ENCODE results near the gene C14orf180. TPM values are rescaled to one million over a fixed set of nuclear protein-coding genes. Genes with fewer than 3 reads are reported as not detected.

The C14orf180 gene
- total RNA-seq, 2 experiments from 2014 or later, result not detected

- DNase-seq, result no peak
- Mint-ChIP-seq H3K27me3 (no peaks in the 10 kb centered on the region), H3K36me3 (no peaks in the 10 kb centered on the region), H3K27ac (no peak overlapping the region), H3K4me3 (no peak overlapping the region), H3K9me3 (ENCODE audit: low read depth) (no peaks in the 10 kb centered on the region), H3K4me1 (no peaks in the 10 kb centered on the region)
- CTCF ChIA-PET, result no interaction called here
- ATAC-seq, result no peak
These were observed 14.2 kb downstream of the C14orf180 start for GRCh38 chr14:104593710-104594136.

- no peaks in the 10 kb centered on the region for H3K27me3 Mint-ChIP-seq
- no peak overlapping the region for H3K27ac Mint-ChIP-seq
- H3K36me3 Mint-ChIP-seq, result no peaks in the 10 kb centered on the region
- no peaks in the 10 kb centered on the region for H3K9me3 Mint-ChIP-seq (ENCODE audit: low read depth)
- H3K4me1 Mint-ChIP-seq, result no peaks in the 10 kb centered on the region
- no peak for DNase-seq
- H3K4me3 Mint-ChIP-seq, result no peak overlapping the region
- CTCF ChIA-PET, result no interaction called here
- no peak for ATAC-seq
These were observed 14.9 kb downstream of the C14orf180 start for GRCh38 chr14:104594310-104595046.

GRCh38 chr14:104595116-104595675 is 15.6 kb downstream of the C14orf180 start:
- Mint-ChIP-seq H3K36me3 (no peaks in the 10 kb centered on the region), H3K4me3 (no peak overlapping the region), H3K4me1 (no peaks in the 10 kb centered on the region), H3K27ac (no peak overlapping the region), H3K9me3 (ENCODE audit: low read depth) (no peaks in the 10 kb centered on the region), H3K27me3 (no peaks in the 10 kb centered on the region)
- DNase-seq, result no peak
- no peak for ATAC-seq
- CTCF ChIA-PET, result no interaction called here

GRCh38 chr14:104595911-104596450 is 16.4 kb downstream of the C14orf180 start:
- no peak overlapping the region for H3K4me3 Mint-ChIP-seq
- no peak overlapping the region for H3K27ac Mint-ChIP-seq
- peaks cover 3% of the 10 kb centered on the region for H3K27me3 Mint-ChIP-seq
- ATAC-seq, result no peak
- DNase-seq, result no peak
- no peaks in the 10 kb centered on the region for H3K9me3 Mint-ChIP-seq (ENCODE audit: low read depth)
- no peaks in the 10 kb centered on the region for H3K36me3 Mint-ChIP-seq
- no peaks in the 10 kb centered on the region for H3K4me1 Mint-ChIP-seq
- CTCF ChIA-PET, result no interaction called here

- no peak for DNase-seq
- ATAC-seq, result no peak
- Mint-ChIP-seq H3K9me3 (ENCODE audit: low read depth) (no peaks in the 10 kb centered on the region), H3K27me3 (peaks cover 3% of the 10 kb centered on the region), H3K27ac (no peak overlapping the region), H3K4me1 (no peaks in the 10 kb centered on the region), H3K4me3 (no peak overlapping the region), H3K36me3 (no peaks in the 10 kb centered on the region)
- CTCF ChIA-PET, result no interaction called here
These were observed 16.9 kb downstream of the C14orf180 start for GRCh38 chr14:104596451-104596918.

- H3K27ac Mint-ChIP-seq, result no peak overlapping the region
- ATAC-seq (no peak), DNase-seq (no peak)
- H3K36me3 Mint-ChIP-seq, result no peaks in the 10 kb centered on the region
- H3K4me3 Mint-ChIP-seq, result no peak overlapping the region
- CTCF ChIA-PET, result no interaction called here
- peaks cover 3% of the 10 kb centered on the region for H3K27me3 Mint-ChIP-seq
- no peaks in the 10 kb centered on the region for H3K9me3 Mint-ChIP-seq (ENCODE audit: low read depth)
- H3K4me1 Mint-ChIP-seq, result no peaks in the 10 kb centered on the region
These were observed 17.4 kb downstream of the C14orf180 start for GRCh38 chr14:104596927-104597351.

GRCh38 chr14:104597576-104597975 is 18.0 kb downstream of the C14orf180 start:
- H3K4me3 Mint-ChIP-seq, result no peak overlapping the region
- CTCF ChIA-PET, result no interaction called here
- H3K36me3 Mint-ChIP-seq, result no peaks in the 10 kb centered on the region
- no peaks in the 10 kb centered on the region for H3K4me1 Mint-ChIP-seq
- no peak for ATAC-seq
- H3K27ac Mint-ChIP-seq, result no peak overlapping the region
- H3K9me3 Mint-ChIP-seq (ENCODE audit: low read depth), result no peaks in the 10 kb centered on the region
- H3K27me3 Mint-ChIP-seq, result peaks cover 3% of the 10 kb centered on the region
- no peak for DNase-seq

GRCh38 chr14:104598039-104598909 is 18.7 kb downstream of the C14orf180 start:
- DNase-seq, result no peak
- Mint-ChIP-seq H3K4me3 (no peak overlapping the region), H3K27ac (no peak overlapping the region), H3K9me3 (ENCODE audit: low read depth) (no peaks in the 10 kb centered on the region), H3K4me1 (no peaks in the 10 kb centered on the region), H3K27me3 (peaks cover 6% of the 10 kb centered on the region), H3K36me3 (no peaks in the 10 kb centered on the region)
- ATAC-seq, result no peak
- CTCF ChIA-PET, result no interaction called here

- H3K27ac Mint-ChIP-seq, result no peak overlapping the region
- no peak for DNase-seq
- H3K36me3 Mint-ChIP-seq, result no peaks in the 10 kb centered on the region
- no peak overlapping the region for H3K4me3 Mint-ChIP-seq
- H3K9me3 Mint-ChIP-seq (ENCODE audit: low read depth), result no peaks in the 10 kb centered on the region
- no peaks in the 10 kb centered on the region for H3K4me1 Mint-ChIP-seq
- CTCF ChIA-PET, result no interaction called here
- H3K27me3 Mint-ChIP-seq, result peaks cover 10% of the 10 kb centered on the region
- no peak for ATAC-seq
These were observed 19.3 kb downstream of the C14orf180 start for GRCh38 chr14:104598910-104599273.

GRCh38 chr14:104599446-104599845 is 19.9 kb downstream of the C14orf180 start:
- Mint-ChIP-seq H3K4me1 (no peaks in the 10 kb centered on the region), H3K4me3 (no peak overlapping the region), H3K27me3 (peaks cover 15% of the 10 kb centered on the region), H3K36me3 (no peaks in the 10 kb centered on the region), H3K27ac (no peak overlapping the region), H3K9me3 (ENCODE audit: low read depth) (no peaks in the 10 kb centered on the region)
- ATAC-seq (no peak), DNase-seq (no peak)
- CTCF ChIA-PET, result no interaction called here

- Mint-ChIP-seq H3K4me3 (no peak overlapping the region), H3K4me1 (no peaks in the 10 kb centered on the region), H3K27ac (no peak overlapping the region), H3K36me3 (no peaks in the 10 kb centered on the region), H3K9me3 (ENCODE audit: low read depth) (no peaks in the 10 kb centered on the region), H3K27me3 (peaks cover 21% of the 10 kb centered on the region)
- ATAC-seq, result no peak
- CTCF ChIA-PET, result no interaction called here
- no peak for DNase-seq
These were observed 20.6 kb downstream of the C14orf180 start for GRCh38 chr14:104600141-104600643.

- DNase-seq, result no peak
- peaks cover 26% of the 10 kb centered on the region for H3K27me3 Mint-ChIP-seq
These were observed 21.2 kb downstream of the C14orf180 start for GRCh38 chr14:104600805-104601204.

GRCh38 chr14:104601786-104602185 is 22.2 kb downstream of the C14orf180 start:
- no peak for ATAC-seq
- no peaks in the 10 kb centered on the region for H3K9me3 Mint-ChIP-seq (ENCODE audit: low read depth)
- CTCF ChIA-PET, result no interaction called here
- no peak overlapping the region for H3K27ac Mint-ChIP-seq
- H3K4me3 Mint-ChIP-seq, result no peak overlapping the region
- no peaks in the 10 kb centered on the region for H3K4me1 Mint-ChIP-seq
- H3K36me3 Mint-ChIP-seq, result no peaks in the 10 kb centered on the region
- peaks cover 34% of the 10 kb centered on the region for H3K27me3 Mint-ChIP-seq
- DNase-seq, result no peak

More at GRCh38 chr14:104600805-104601204, 21.2 kb downstream of the C14orf180 start:
- CTCF ChIA-PET, result no interaction called here
- ATAC-seq, result no peak
- Mint-ChIP-seq H3K36me3 (no peaks in the 10 kb centered on the region), H3K27ac (no peak overlapping the region), H3K4me1 (no peaks in the 10 kb centered on the region), H3K9me3 (ENCODE audit: low read depth) (no peaks in the 10 kb centered on the region), H3K4me3 (no peak overlapping the region)

Measured in activated CD8-positive, alpha-beta memory T cell treated with anti-CD3 and anti-CD28 coated beads, Interleukin-2, amount 10 ng/mL, durations not matched to agents 7 days and 5 days (primary cell).